ENCODE results near the gene ELFN1.

ELFN1 gene

DNA sequence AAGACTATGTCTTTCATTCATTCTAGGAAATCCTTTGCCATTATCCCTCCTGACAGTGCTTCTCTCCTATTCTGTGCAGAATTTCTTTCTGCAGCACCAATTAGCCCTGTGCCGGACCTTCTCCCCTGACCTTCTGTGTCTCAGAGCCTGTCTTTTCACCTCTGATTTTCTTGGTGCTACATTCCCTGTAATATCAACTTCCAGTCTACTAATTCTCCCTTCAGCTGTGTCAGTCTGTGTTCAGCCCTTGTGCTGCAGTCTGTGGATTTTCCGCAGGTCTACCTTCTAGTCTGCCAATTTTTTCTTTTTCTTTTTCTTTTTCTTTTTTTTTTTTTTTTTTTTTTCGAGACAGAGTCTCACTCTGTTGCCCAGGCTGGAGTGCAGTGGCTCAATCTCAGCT, 115.8 kb downstream of the ELFN1 start:
- no peak for DNase-seq (ENCODE audit: low read depth in 3 of 3, low spot score in 1 of 3)

DNA sequence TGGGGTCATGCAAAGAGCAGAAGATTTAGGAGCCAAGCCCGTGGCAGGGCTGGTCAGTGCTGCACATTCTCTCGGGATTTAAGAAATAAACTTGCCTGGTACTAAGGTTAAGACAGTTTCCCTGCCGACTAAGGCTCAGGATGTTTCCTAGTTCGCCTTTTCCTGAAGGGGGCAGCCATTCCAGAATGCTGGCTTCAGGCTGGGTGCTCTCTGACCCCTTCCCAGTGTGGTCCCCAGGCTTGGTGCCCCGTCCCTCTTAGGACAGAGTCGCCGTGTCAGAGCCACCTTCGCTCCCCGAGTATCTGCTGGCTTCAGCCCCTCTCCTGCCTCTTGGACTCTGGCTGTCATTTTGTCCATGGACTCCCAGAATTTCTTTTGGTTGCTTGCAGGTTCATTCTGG, 117.2 kb downstream of the ELFN1 start:
- DNase-seq (ENCODE audit: low read depth in 3 of 3, low spot score in 1 of 3), result no peak

DNA sequence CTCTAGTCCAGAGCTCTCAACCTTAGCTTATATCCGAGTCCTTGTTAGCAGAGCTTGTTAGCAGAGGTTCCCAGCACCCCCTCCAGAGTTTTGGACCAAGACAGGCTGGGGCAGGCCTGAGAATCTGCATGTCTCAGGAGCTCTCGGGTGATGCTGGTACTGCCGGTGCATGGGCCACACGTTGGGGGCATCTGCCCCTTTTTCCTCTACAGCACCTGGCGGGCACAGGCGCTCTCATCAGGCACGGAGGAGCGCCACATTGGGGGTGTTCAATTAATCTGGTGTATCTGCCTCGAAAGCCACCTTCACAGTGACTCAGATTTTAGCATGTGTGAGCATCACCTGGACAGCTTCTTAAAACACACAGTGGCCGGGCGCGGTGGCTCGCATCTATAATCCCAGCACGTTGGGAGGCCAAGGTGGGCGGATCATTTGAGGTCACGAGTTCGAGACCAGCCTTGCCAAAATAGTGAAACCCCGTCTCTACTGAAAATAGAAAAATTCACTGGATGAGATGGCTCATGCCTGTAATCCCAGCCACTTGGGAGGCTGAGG, 117.7 kb downstream of the ELFN1 start:
- DNase-seq (ENCODE audit: low read depth in 3 of 3, low spot score in 1 of 3), result no peak

DNA sequence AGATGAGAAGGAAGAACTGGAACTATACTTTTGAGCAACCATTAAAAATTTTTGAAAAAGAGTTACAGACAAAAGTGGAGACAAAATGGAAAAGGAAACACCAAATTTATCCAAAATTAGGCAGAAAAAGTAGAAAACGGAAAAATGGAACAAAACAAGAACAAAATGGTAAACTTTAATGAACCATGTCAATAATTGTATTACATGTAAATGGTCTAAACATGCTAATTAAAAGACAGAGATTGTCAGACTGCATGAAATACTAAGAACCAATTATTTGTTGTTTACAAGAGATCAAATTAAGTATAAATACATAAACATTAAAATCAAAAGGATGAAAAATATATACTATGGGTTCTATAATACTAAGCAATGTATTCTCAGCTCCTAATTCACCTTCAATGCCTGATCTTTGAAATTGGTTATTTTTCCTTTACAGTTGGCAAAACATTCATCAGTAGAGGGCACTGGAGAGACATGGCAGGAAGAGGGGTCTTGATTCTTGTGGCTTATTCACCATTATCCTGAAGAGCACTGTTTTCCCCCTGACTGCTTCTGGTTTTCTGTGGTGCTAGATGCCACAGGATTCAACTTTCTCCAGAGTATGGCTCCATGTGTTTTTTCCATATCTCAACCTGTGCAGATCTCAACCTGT, 124.9 kb downstream of the ELFN1 start:
- DNase-seq (ENCODE audit: low read depth in 3 of 3, low spot score in 1 of 3), result no peak

Data from stimulated activated CD4-positive, alpha-beta T cell treated with anti-CD3 and anti-CD28 coated beads, TNF-alpha, amount 100 ng/mL, for 1 hour (primary cell).